Measurements from ENCODE around the gene LHFPL6.

LHFPL6 gene

GRCh38 chr13:39552246-39552645 is 50.7 kb downstream of the LHFPL6 start:
- no peak for DNase-seq

- no peak for DNase-seq
Measured at GRCh38 chr13:39550931-39551330, 52.1 kb downstream of the LHFPL6 start.

- no peak for DNase-seq
Measured at GRCh38 chr13:39547108-39547507, 55.9 kb downstream of the LHFPL6 start.

GRCh38 chr13:39542361-39542760 is 60.6 kb downstream of the LHFPL6 start:
- no peak for DNase-seq

- DNase-seq: no peak
Measured at GRCh38 chr13:39540929-39541605, 61.9 kb downstream of the LHFPL6 start.

GRCh38 chr13:39538816-39539790 is 63.9 kb downstream of the LHFPL6 start:
- no peak for DNase-seq

GRCh38 chr13:39536906-39537305 is 66.1 kb downstream of the LHFPL6 start:
- DNase-seq: no peak

- DNase-seq: no peak
Measured at GRCh38 chr13:39536274-39536673, 66.7 kb downstream of the LHFPL6 start.

GRCh38 chr13:39533651-39534150 is 69.3 kb downstream of the LHFPL6 start:
- no peak for DNase-seq

- no peak for DNase-seq
Measured at GRCh38 chr13:39531646-39532045, 71.3 kb downstream of the LHFPL6 start.

GRCh38 chr13:39530916-39531315 is 72.1 kb downstream of the LHFPL6 start:
- DNase-seq: no peak

- DNase-seq: no peak
Measured at GRCh38 chr13:39528661-39528980, 74.4 kb downstream of the LHFPL6 start.

- DNase-seq: no peak
Measured at GRCh38 chr13:39527961-39528660, 74.9 kb downstream of the LHFPL6 start.

- DNase-seq: no peak
Measured at GRCh38 chr13:39527301-39527700, 75.7 kb downstream of the LHFPL6 start.

GRCh38 chr13:39526499-39526898 is 76.5 kb downstream of the LHFPL6 start:
- no peak for DNase-seq

GRCh38 chr13:39525506-39525905 is 77.5 kb downstream of the LHFPL6 start:
- no peak for DNase-seq

GRCh38 chr13:39524795-39525194 is 78.2 kb downstream of the LHFPL6 start:
- DNase-seq: no peak

GRCh38 chr13:39522329-39522728 is 80.7 kb downstream of the LHFPL6 start:
- no peak for DNase-seq

- no peak for DNase-seq
Measured at GRCh38 chr13:39521701-39522100, 81.3 kb downstream of the LHFPL6 start.

GRCh38 chr13:39516096-39516495 is 86.9 kb downstream of the LHFPL6 start:
- no peak for DNase-seq

- no peak for DNase-seq
Measured at GRCh38 chr13:39515224-39515714, 87.7 kb downstream of the LHFPL6 start.

GRCh38 chr13:39512687-39513086 is 90.3 kb downstream of the LHFPL6 start:
- no peak for DNase-seq

GRCh38 chr13:39510316-39510695 is 92.7 kb downstream of the LHFPL6 start:
- no peak for DNase-seq

Measured in stimulated activated CD4-positive, alpha-beta T cell treated with anti-CD3 and anti-CD28 coated beads, Interleukin-15, amount 100 ng/mL, for 24 hours (primary cell).